T-helper 9 cell (primary cell): ENCODE measurements around the gene PTPRB.

Experiments
- DNase-seq: peaks from one replicate; pipeline ENCODE4 v3.0.0-alpha.2; 2020
- total RNA-seq, 2 donors: gene quantifications; one replicate each; lab custom pipeline; 2026; lab: John Stamatoyannopoulos, UW

Gene PTPRB
- total RNA-seq, result 0.24 to 0.42 reads per million in 2 donors

GRCh38 chr12:70637303-70638085 lies at the start of gene PTPRB:
TSS of gene PTPRB (minus strand) at chr12:70637429. CDS start at chr12:70637395, 34 bp downstream.
- DNase-seq, result no peak

- no peak for DNase-seq
These were observed 49.7 kb upstream of the PTPRB start for GRCh38 chr12:70686907-70687306.

- DNase-seq, result no peak
These were observed 49.1 kb upstream of the PTPRB start for GRCh38 chr12:70686299-70686698.

- DNase-seq, result no peak
These were observed 46.7 kb upstream of the PTPRB start for GRCh38 chr12:70683976-70684375.

- no peak for DNase-seq
These were observed 34.5 kb upstream of the PTPRB start for GRCh38 chr12:70671698-70672097.

DNA sequence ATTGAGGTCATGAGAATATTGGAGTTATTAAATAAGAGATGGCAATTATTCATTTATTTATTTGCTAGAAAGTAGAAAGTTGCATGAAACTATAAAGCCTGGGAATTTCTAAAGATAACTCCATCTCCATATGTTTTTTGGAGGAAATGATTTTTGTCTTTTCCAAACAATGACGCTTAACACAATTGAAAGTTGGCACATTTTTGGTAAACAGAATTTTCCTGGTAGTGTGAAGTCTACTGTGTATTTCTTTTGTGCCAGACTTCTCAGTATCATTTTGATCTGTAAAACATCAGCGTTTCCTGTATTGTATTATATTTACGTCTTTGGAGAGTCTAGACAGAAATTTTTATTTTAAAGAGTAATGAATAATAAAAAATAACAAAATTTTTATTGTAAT lies 33.7 kb upstream of the PTPRB start:
- no peak for DNase-seq

DNA sequence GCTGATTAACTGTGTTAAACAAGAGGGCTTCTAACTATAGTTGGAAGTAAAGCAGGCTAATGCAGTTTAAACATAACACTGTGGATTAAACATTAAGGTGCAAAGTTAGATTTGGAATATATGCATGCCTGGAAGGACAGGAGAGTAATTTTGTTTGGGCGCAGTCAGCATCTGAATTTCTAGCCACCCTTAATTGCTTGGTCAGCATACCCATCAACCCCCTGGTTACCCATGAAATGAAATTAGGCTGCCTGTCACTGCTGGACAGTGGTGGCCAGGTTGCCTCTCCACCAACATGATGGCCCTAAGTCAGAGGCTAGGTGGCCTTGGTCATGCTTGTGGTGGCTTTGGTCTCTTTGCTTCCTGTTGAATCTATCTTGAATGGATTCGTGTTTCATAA lies 30.0 kb upstream of the PTPRB start:
- DNase-seq, result no peak

DNA sequence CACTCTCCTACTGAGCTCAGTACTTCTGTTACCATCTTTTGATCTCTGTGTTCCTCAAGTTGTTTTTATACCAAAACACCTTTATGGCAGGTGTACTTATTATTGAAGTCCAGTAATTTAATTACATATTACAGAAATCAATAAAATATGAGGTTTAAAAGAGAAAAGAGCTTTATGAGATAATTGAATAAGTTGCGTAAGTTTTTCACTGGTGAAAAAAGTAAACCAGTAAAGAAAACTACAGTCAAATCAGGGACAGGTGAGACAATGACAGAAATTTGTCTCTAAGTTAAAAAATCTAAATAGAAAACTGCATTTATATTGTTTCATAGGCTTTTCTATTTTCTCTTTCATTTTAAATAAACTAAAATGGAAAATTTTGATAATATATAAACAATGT lies 29.1 kb upstream of the PTPRB start:
- DNase-seq, result no peak

- DNase-seq, result no peak
These were observed 27.2 kb upstream of the PTPRB start for GRCh38 chr12:70664465-70664881.

GRCh38 chr12:70663838-70664237 lies 26.6 kb upstream of the PTPRB start:
- no peak for DNase-seq

GRCh38 chr12:70661466-70662161 lies 24.4 kb upstream of the PTPRB start:
- no peak for DNase-seq

GRCh38 chr12:70660620-70661219 lies 23.5 kb upstream of the PTPRB start:
- DNase-seq, result no peak

DNA sequence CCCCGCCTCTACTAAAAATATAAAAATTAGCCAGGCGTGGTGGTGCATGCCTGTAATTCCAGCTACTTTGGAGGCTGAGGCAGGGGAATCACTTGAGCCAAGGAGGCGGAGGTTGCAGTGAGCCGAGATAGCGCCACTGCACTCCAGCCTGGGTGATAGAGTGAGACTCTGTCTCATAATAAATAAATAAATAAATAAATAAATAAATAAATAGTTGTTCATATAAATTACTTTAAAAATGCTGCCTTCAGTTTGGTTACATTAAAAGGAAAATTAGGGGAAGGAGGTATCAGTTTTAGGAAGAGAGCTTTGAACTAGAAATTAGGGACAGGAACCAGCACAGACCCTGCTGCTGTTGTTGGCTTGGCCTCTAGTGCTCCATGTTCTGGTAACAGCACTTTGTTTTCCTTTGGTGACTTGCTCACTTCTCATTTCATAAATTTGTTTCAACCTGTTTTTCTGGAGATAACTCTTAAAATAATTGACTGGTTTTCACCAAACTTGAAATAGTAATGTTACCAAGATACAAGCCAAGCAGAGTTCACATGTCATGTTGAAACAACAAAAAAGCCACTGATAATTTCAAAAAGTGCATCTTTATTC lies 22.9 kb upstream of the PTPRB start:
- DNase-seq, result no peak

- DNase-seq, result no peak
These were observed 21.9 kb upstream of the PTPRB start for GRCh38 chr12:70659077-70659606.

- DNase-seq, result no peak
These were observed 20.5 kb upstream of the PTPRB start for GRCh38 chr12:70657616-70658286.

DNA sequence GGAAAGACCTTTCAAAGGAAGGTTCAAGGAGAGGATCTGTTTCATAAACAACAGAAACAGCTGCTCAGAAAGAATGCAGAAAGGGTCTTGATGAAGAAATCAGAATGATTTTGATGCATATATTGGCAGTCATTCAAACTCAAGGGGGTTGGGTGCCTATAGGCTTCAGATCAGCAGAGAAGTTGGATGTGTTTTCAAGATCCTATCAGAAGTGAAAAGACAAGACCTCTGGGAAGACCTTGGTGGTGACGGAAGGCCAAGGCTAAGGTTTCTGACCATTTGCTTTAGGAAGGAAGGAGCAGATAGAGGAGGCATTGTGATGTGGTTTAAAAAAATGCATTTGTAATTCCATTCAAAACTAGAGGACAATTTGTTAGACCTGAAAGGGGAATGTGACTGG lies 15.2 kb upstream of the PTPRB start:
- no peak for DNase-seq

DNA sequence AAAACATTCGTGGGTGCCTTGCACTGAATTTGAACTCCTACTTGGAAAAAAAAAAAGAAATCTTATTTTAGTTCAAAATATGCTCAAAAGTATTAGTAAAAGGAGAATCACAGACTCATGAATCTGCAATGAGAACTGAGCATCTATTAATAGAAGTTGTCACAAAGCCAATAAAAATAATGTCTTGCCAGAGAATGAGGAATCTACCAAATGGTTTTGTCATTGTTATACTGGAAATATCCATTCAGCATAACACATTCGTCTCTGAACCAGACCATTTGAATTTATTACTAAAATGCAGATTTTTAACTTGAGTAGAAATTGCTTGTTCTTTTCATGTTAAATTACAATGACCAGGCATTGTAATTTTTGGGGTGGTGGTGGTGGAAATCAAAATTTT lies 11.6 kb upstream of the PTPRB start:
- DNase-seq, result no peak

DNA sequence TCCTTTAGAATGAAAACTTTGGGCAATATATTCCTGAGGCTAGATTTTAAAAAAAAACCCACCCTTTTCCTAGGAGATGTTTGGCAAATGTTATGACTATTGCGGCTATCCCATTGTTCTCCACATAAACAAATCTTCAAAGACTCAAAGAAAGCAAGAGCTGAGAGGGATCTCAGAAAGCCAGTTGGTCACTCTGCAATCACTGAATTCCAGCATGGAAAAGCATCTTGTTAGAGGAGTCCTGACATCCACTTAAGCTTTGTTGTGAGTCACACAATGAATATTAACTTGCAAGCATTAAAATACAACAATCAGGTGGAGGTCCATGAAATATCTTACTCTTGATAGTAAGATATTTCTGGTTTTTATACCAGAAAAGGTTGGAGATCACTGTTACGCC lies 11.0 kb upstream of the PTPRB start:
- no peak for DNase-seq

- DNase-seq, result no peak
These were observed 9.6 kb upstream of the PTPRB start for GRCh38 chr12:70646850-70647249.

- DNase-seq, result no peak
These were observed 8.5 kb upstream of the PTPRB start for GRCh38 chr12:70645494-70646317.

GRCh38 chr12:70644861-70645260 lies 7.6 kb upstream of the PTPRB start:
- no peak for DNase-seq

GRCh38 chr12:70643939-70644338 lies 6.7 kb upstream of the PTPRB start:
- no peak for DNase-seq
